ENCODE measurements around the gene KIF26A.

Gene KIF26A

DNA sequence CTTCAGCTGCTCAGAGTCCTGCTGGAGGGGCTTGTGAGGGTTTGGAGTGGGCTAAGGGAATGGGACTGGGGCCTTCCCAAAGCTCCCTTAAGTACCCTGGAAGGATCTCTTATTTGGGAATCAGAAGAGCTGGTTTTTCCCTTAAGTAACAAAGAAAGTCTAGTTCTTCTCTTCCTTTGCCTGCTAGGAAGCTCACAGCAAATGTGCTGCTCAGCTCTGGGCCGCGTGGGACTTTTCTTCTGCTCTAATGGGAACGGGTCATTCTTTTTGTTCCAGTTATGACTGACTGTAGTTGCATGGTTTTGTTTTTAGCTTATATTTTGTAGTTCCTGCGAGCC, 6.0 kb downstream of the KIF26A start:
- peaks cover 7% of the 10 kb centered on the region for H3K4me1 ChIP-seq (ENCODE audit: low read length)
- no peak for TF ChIP-seq EZH2phosphoT487 (IDR thresholded peaks at IDR 0.05; ENCODE audit: low read depth)
- no peak for TF ChIP-seq CTCF (IDR thresholded peaks at IDR 0.05; ENCODE audit: low read depth, low read length)
- no peaks in the 10 kb centered on the region for H3K79me2 ChIP-seq (ENCODE audit: low read length)
- H3K27me3 ChIP-seq (ENCODE audit: low read depth, low read length) = no peaks in the 10 kb centered on the region
- H2AFZ ChIP-seq (ENCODE audit: low read depth, low read length) = no peak overlapping the region
- no peaks in the 10 kb centered on the region for H4K20me1 ChIP-seq (ENCODE audit: insufficient read depth, low read length)
- H3K4me3 ChIP-seq (ENCODE audit: low read length) = no peak overlapping the region
- H3K36me3 ChIP-seq (replicated peaks; ENCODE audit: low read depth, low read length) = no peaks in the 10 kb centered on the region
- no peaks in the 10 kb centered on the region for H3K9me3 ChIP-seq (ENCODE audit: insufficient read depth, low read length)
- H3K27ac ChIP-seq (ENCODE audit: low read length) = no peak overlapping the region
- H3K4me2 ChIP-seq (ENCODE audit: low read length) = no peak overlapping the region
- no peak overlapping the region for H3K9ac ChIP-seq (ENCODE audit: low read length)

DNA sequence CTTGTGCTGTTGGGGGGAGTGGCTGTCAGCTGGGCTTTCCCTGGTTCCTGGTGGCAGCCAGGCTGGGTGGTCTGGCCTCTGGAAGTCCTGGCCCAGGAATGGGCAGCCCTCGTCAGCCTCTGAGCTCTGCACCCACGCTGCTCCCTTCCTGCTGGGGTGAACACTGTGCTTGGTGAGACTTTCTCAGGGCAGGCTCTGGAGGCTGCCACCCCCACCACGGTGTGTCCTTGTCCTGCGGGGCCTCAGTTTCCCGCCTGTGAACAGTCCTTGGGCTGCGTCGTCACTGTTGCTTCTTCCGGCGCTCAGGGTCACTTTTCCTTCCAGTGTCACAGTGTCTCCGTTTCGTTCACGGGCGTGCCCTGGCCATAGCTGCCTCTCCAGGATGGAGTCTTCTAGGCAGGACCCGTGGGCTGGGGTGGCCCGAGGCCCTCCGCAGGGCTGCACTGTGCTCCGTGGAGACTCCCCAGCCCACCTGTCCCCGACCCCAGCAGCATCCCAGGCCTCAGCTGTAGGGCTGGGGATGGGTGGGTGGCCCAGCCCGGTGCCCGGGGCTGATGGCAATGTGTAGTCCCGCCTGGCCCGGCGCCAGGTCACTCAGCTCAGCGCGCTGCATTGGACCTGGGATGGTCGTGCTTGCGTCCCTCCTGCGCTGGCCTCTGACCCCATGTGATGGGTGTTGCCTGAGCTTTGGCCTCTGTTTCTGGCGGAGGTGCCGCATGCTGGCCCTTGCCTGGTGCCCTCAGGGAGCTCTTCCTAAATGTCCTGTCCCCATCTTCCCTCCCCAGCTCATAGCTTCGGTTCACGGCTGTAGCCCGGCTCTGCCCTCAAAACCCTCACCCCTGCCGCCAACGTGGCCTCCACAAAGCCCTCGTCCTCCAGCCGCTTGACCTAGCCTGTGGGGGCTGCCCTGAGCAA, 6.8 kb downstream of the KIF26A start:
- no peak overlapping the region for H3K27ac ChIP-seq (ENCODE audit: low read length)
- peaks cover 7% of the 10 kb centered on the region for H3K4me1 ChIP-seq (ENCODE audit: low read length)
- no peaks in the 10 kb centered on the region for H3K79me2 ChIP-seq (ENCODE audit: low read length)
- no peak overlapping the region for H3K4me2 ChIP-seq (ENCODE audit: low read length)
- H3K9ac ChIP-seq (ENCODE audit: low read length) = no peak overlapping the region
- TF ChIP-seq CTCF (IDR thresholded peaks at IDR 0.05; ENCODE audit: low read depth, low read length) (no peak), EZH2phosphoT487 (IDR thresholded peaks at IDR 0.05; ENCODE audit: low read depth) (no peak)
- H3K27me3 ChIP-seq (ENCODE audit: low read depth, low read length) = no peaks in the 10 kb centered on the region
- H4K20me1 ChIP-seq (ENCODE audit: insufficient read depth, low read length) = no peaks in the 10 kb centered on the region
- no peaks in the 10 kb centered on the region for H3K9me3 ChIP-seq (ENCODE audit: insufficient read depth, low read length)
- H3K36me3 ChIP-seq (replicated peaks; ENCODE audit: low read depth, low read length) = no peaks in the 10 kb centered on the region
- no peak overlapping the region for H3K4me3 ChIP-seq (ENCODE audit: low read length)
- H2AFZ ChIP-seq (ENCODE audit: low read depth, low read length) = no peak overlapping the region

DNA sequence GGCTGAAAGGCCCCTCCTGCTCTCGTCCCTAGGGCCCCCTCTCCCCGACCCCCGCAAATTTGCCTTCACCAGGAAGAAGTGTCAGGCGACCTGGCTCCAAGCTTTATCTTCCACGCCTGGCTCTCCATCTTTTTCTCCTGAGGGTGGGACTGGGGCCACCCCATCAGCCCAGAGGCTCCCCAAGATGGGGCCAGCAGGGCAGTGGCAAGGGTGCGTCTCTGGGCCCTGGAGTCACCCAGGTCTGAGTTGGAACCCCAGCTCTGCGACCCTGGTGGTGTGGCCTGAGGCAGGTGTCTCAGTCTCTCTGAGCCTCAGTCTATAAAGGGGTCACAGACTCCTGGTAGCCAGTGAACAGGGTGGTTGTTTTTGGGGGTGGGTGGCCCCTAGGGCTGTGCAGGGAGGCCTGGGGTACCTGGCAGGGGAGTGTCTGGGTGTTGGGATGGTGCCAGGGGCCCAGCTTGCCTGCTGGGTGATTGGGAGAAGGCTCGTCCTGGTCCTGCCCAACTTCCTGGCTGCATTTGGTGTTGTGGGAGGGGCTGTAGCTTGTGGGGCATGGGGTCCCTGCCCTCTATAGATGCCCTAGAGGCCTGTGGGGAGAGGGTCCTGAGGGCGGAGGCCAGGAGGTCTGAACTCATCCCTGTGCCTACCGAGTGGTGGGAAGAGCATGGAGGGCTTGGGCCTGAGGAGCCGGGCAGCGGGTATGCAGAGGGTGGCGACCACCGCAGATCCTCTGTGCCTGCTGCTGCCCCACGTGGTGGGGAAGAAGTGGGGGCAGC, 7.6 kb downstream of the KIF26A start:
- H3K4me2 ChIP-seq (ENCODE audit: low read length) = no peak overlapping the region
- H3K27ac ChIP-seq (ENCODE audit: low read length) = no peak overlapping the region
- no peaks in the 10 kb centered on the region for H3K79me2 ChIP-seq (ENCODE audit: low read length)
- peaks cover 7% of the 10 kb centered on the region for H3K4me1 ChIP-seq (ENCODE audit: low read length)
- no peaks in the 10 kb centered on the region for H4K20me1 ChIP-seq (ENCODE audit: insufficient read depth, low read length)
- H3K27me3 ChIP-seq (ENCODE audit: low read depth, low read length) = no peaks in the 10 kb centered on the region
- no peaks in the 10 kb centered on the region for H3K9me3 ChIP-seq (ENCODE audit: insufficient read depth, low read length)
- no peak overlapping the region for H2AFZ ChIP-seq (ENCODE audit: low read depth, low read length)
- H3K36me3 ChIP-seq (replicated peaks; ENCODE audit: low read depth, low read length) = no peaks in the 10 kb centered on the region
- H3K4me3 ChIP-seq (ENCODE audit: low read length) = no peak overlapping the region
- H3K9ac ChIP-seq (ENCODE audit: low read length) = no peak overlapping the region
- no peak for TF ChIP-seq EZH2phosphoT487 (IDR thresholded peaks at IDR 0.05; ENCODE audit: low read depth)
- no peak for TF ChIP-seq CTCF (IDR thresholded peaks at IDR 0.05; ENCODE audit: low read depth, low read length)

GRCh38 chr14:104146651-104147345, 8.4 kb downstream of the KIF26A start:
- peaks cover 7% of the 10 kb centered on the region for H3K4me1 ChIP-seq (ENCODE audit: low read length)
- H3K9ac ChIP-seq (ENCODE audit: low read length) = no peak overlapping the region
- no peaks in the 10 kb centered on the region for H3K79me2 ChIP-seq (ENCODE audit: low read length)
- H3K27me3 ChIP-seq (ENCODE audit: low read depth, low read length) = no peaks in the 10 kb centered on the region
- H4K20me1 ChIP-seq (ENCODE audit: insufficient read depth, low read length) = no peaks in the 10 kb centered on the region
- H2AFZ ChIP-seq (ENCODE audit: low read depth, low read length) = no peak overlapping the region
- no peak overlapping the region for H3K4me3 ChIP-seq (ENCODE audit: low read length)
- no peak overlapping the region for H3K4me2 ChIP-seq (ENCODE audit: low read length)
- H3K27ac ChIP-seq (ENCODE audit: low read length) = no peak overlapping the region
- H3K9me3 ChIP-seq (ENCODE audit: insufficient read depth, low read length) = no peaks in the 10 kb centered on the region
- no peak for TF ChIP-seq EZH2phosphoT487 (IDR thresholded peaks at IDR 0.05; ENCODE audit: low read depth)
- TF ChIP-seq CTCF (IDR thresholded peaks at IDR 0.05; ENCODE audit: low read depth, low read length) = no peak
- no peaks in the 10 kb centered on the region for H3K36me3 ChIP-seq (replicated peaks; ENCODE audit: low read depth, low read length)

Data from OCI-LY3 (cell line).